Stimulated activated naive B cell treated with anti-CD40 and anti-IgM and Interleukin-4, amounts not matched to agents 10 μg/mL and 1 μg/mL and 100 μg/mL, for 72 hours (primary cell): Measurements from ENCODE around the gene PARD6G.
"Not testable (repeated sequence)": the region's sequence is repeated elsewhere in the genome, so short reads cannot be mapped to it uniquely, and the experiment has no call there.

Experiments used
- ATAC-seq, 2 donors: fragments of 150-1000 bp; cut with Tn5 transposase; replicated peaks; 2 replicates each; pipeline ENCODE4 v1.10.0; 2021; ENCODE audit warnings: moderate library complexity in 1 of 2
- DNase-seq: peaks from one replicate; pipeline ENCODE4 v3.0.0; 2021
- H3K27ac Mint-ChIP-seq: one replicate; pipeline ENCODE4 v1.8.0; 2022; ENCODE audit warnings: mild to moderate bottlenecking, mixed read lengths
- H3K27me3 Mint-ChIP-seq, 2 donors: one replicate each; pipeline ENCODE4 v1.8.0; 2022; ENCODE audit warnings: mixed read lengths in 2 of 2
- H3K36me3 Mint-ChIP-seq, 2 donors: one replicate each; pipeline ENCODE4 v1.8.0; 2022; ENCODE audit warnings: mixed read lengths in 2 of 2, mild to moderate bottlenecking in 1 of 2
- H3K4me1 Mint-ChIP-seq, 2 donors: one replicate each; pipeline ENCODE4 v1.8.0; 2022; ENCODE audit warnings: mixed read lengths in 2 of 2, mild to moderate bottlenecking in 1 of 2
- H3K4me3 Mint-ChIP-seq, 2 donors: one replicate each; pipeline ENCODE4 v1.8.0; 2022; ENCODE audit warnings: mild to moderate bottlenecking in 2 of 2, mixed read lengths in 2 of 2, moderate library complexity in 1 of 2
- H3K9me3 Mint-ChIP-seq, 2 donors: one replicate each; pipeline ENCODE4 v1.8.0; 2022; ENCODE audit warnings: mixed read lengths in 2 of 2, mild to moderate bottlenecking in 1 of 2

Gene PARD6G

GRCh38 chr18:80232030-80232429, 15.3 kb downstream of the PARD6G start:
- H3K27ac Mint-ChIP-seq = no peak overlapping the region
- no peak overlapping the region for H3K4me3 Mint-ChIP-seq
- no peak for ATAC-seq
- H3K36me3 Mint-ChIP-seq = no peaks in the 10 kb centered on the region
- H3K4me1 Mint-ChIP-seq = no peaks in the 10 kb centered on the region
- peaks cover 22 to 24% of the 10 kb centered on the region in 2 donors for H3K27me3 Mint-ChIP-seq
- peaks cover 3 to 4% of the 10 kb centered on the region in 2 donors for H3K9me3 Mint-ChIP-seq
- no peak for DNase-seq

- ATAC-seq = no peak
- no peaks in the 10 kb centered on the region for H3K36me3 Mint-ChIP-seq
- peaks cover 20 to 22% of the 10 kb centered on the region in 2 donors for H3K27me3 Mint-ChIP-seq
- no peak overlapping the region for H3K4me3 Mint-ChIP-seq
- H3K4me1 Mint-ChIP-seq = no peaks in the 10 kb centered on the region
- peaks cover 0 to 1% of the 10 kb centered on the region in 2 donors for H3K9me3 Mint-ChIP-seq
- no peak overlapping the region for H3K27ac Mint-ChIP-seq
- DNase-seq = no peak
Observed at GRCh38 chr18:80231616-80232015, 15.7 kb downstream of the PARD6G start.

GRCh38 chr18:80231151-80231550, 16.2 kb downstream of the PARD6G start:
- no peaks in the 10 kb centered on the region for H3K9me3 Mint-ChIP-seq
- DNase-seq (no peak), ATAC-seq (no peak)
- no peaks in the 10 kb centered on the region for H3K4me1 Mint-ChIP-seq
- H3K27me3 Mint-ChIP-seq = peaks cover 18 to 27% of the 10 kb centered on the region in 2 donors
- no peak overlapping the region for H3K4me3 Mint-ChIP-seq
- no peaks in the 10 kb centered on the region for H3K36me3 Mint-ChIP-seq
- no peak overlapping the region for H3K27ac Mint-ChIP-seq

GRCh38 chr18:80229766-80230745, 17.3 kb downstream of the PARD6G start:
- Mint-ChIP-seq H3K27ac (no peak overlapping the region), H3K9me3 (no peaks in the 10 kb centered on the region), H3K4me1 (no peaks in the 10 kb centered on the region), H3K27me3 (peaks cover 23 to 34% of the 10 kb centered on the region in 2 donors), H3K4me3 (no peak overlapping the region), H3K36me3 (no peaks in the 10 kb centered on the region)
- DNase-seq = no peak
- no peak for ATAC-seq

- no peak for ATAC-seq
- H3K4me1 Mint-ChIP-seq = no peaks in the 10 kb centered on the region
Observed at GRCh38 chr18:80229363-80229762, 18.0 kb downstream of the PARD6G start.

GRCh38 chr18:80228051-80228848, 19.1 kb downstream of the PARD6G start:
- Mint-ChIP-seq H3K36me3 (no peaks in the 10 kb centered on the region), H3K27ac (no peak overlapping the region), H3K4me1 (no peaks in the 10 kb centered on the region), H3K9me3 (no peaks in the 10 kb centered on the region), H3K4me3 (no peak overlapping the region), H3K27me3 (peaks cover 13 to 29% of the 10 kb centered on the region in 2 donors)
- ATAC-seq = no peak
- no peak for DNase-seq

More at GRCh38 chr18:80229363-80229762, 18.0 kb downstream of the PARD6G start:
- no peaks in the 10 kb centered on the region for H3K36me3 Mint-ChIP-seq
- H3K27me3 Mint-ChIP-seq = peaks cover 20 to 33% of the 10 kb centered on the region in 2 donors
- no peak overlapping the region for H3K27ac Mint-ChIP-seq
- H3K4me3 Mint-ChIP-seq = no peak overlapping the region
- DNase-seq = no peak
- no peaks in the 10 kb centered on the region for H3K9me3 Mint-ChIP-seq

GRCh38 chr18:80227472-80227871, 19.8 kb downstream of the PARD6G start:
- Mint-ChIP-seq H3K27me3 (peaks cover 8 to 26% of the 10 kb centered on the region in 2 donors), H3K36me3 (no peaks in the 10 kb centered on the region), H3K27ac (no peak overlapping the region), H3K4me1 (no peaks in the 10 kb centered on the region), H3K4me3 (no peak overlapping the region), H3K9me3 (no peaks in the 10 kb centered on the region)
- no peak for ATAC-seq
- DNase-seq = no peak

GRCh38 chr18:80225685-80226084, 21.6 kb downstream of the PARD6G start:
- Mint-ChIP-seq H3K27me3 (peaks cover 13 to 26% of the 10 kb centered on the region in 2 donors), H3K4me1 (no peaks in the 10 kb centered on the region), H3K36me3 (no peaks in the 10 kb centered on the region), H3K27ac (no peak overlapping the region), H3K9me3 (peaks cover 4 to 7% of the 10 kb centered on the region in 2 donors), H3K4me3 (no peak overlapping the region)
- DNase-seq (no peak), ATAC-seq (no peak)

- Mint-ChIP-seq H3K4me1 (no peaks in the 10 kb centered on the region), H3K27ac (no peak overlapping the region), H3K27me3 (peaks cover 19 to 32% of the 10 kb centered on the region in 2 donors), H3K36me3 (no peaks in the 10 kb centered on the region), H3K9me3 (peaks cover 4 to 7% of the 10 kb centered on the region in 2 donors), H3K4me3 (no peak overlapping the region)
- DNase-seq (no peak), ATAC-seq (no peak)
Observed at GRCh38 chr18:80223581-80224148, 23.6 kb downstream of the PARD6G start.

- not testable (repeated sequence) for H3K27ac Mint-ChIP-seq, ATAC-seq, H3K36me3 Mint-ChIP-seq, H3K4me3 Mint-ChIP-seq, DNase-seq, H3K4me1 Mint-ChIP-seq
- Mint-ChIP-seq H3K9me3 (peaks cover 7 to 11% of the 10 kb centered on the region in 2 donors), H3K27me3 (peaks cover 18 to 22% of the 10 kb centered on the region in 2 donors)
Observed at GRCh38 chr18:80219488-80219887, 27.8 kb downstream of the PARD6G start.

GRCh38 chr18:80218341-80219227, 28.7 kb downstream of the PARD6G start:
- DNase-seq (no peak), ATAC-seq (no peak)
- no peak overlapping the region for H3K27ac Mint-ChIP-seq
- no peaks in the 10 kb centered on the region for H3K4me1 Mint-ChIP-seq
- H3K4me3 Mint-ChIP-seq = no peak overlapping the region
- peaks cover 0 to 3% of the 10 kb centered on the region in 2 donors for H3K36me3 Mint-ChIP-seq
- peaks cover 11 to 14% of the 10 kb centered on the region in 2 donors for H3K9me3 Mint-ChIP-seq
- peaks cover 21 to 28% of the 10 kb centered on the region in 2 donors for H3K27me3 Mint-ChIP-seq

- no peak overlapping the region for H3K4me3 Mint-ChIP-seq
- peaks cover 24 to 28% of the 10 kb centered on the region in 2 donors for H3K27me3 Mint-ChIP-seq
- DNase-seq = no peak
- H3K36me3 Mint-ChIP-seq = peaks cover 3% of the 10 kb centered on the region in 2 donors
- peaks cover 5 to 8% of the 10 kb centered on the region in 2 donors for H3K4me1 Mint-ChIP-seq
- no peak for ATAC-seq
- peaks cover 7 to 13% of the 10 kb centered on the region in 2 donors for H3K9me3 Mint-ChIP-seq
- no peak overlapping the region for H3K27ac Mint-ChIP-seq
Observed at GRCh38 chr18:80213182-80213581, 34.1 kb downstream of the PARD6G start.

GRCh38 chr18:80210312-80211083, 36.8 kb downstream of the PARD6G start:
- DNase-seq (peak; percentile 25), ATAC-seq (peak; percentile 85 to 98)
- Mint-ChIP-seq H3K9me3 (peaks cover 7 to 10% of the 10 kb centered on the region in 2 donors), H3K27ac (no peak overlapping the region), H3K4me3 (no peak overlapping the region), H3K4me1 (peaks cover 5 to 8% of the 10 kb centered on the region in 2 donors), H3K27me3 (peaks cover 22 to 26% of the 10 kb centered on the region in 2 donors), H3K36me3 (peaks cover 3% of the 10 kb centered on the region in 2 donors)
